GM19238 (cell line): ENCODE data around the gene RARA.

ENCODE experiments used
- DNase-seq: peaks from one replicate; pipeline ENCODE4 v3.0.0; 2011; ENCODE audit warnings: low spot score; ENCODE audit not compliant: insufficient read length

The RARA gene

DNA sequence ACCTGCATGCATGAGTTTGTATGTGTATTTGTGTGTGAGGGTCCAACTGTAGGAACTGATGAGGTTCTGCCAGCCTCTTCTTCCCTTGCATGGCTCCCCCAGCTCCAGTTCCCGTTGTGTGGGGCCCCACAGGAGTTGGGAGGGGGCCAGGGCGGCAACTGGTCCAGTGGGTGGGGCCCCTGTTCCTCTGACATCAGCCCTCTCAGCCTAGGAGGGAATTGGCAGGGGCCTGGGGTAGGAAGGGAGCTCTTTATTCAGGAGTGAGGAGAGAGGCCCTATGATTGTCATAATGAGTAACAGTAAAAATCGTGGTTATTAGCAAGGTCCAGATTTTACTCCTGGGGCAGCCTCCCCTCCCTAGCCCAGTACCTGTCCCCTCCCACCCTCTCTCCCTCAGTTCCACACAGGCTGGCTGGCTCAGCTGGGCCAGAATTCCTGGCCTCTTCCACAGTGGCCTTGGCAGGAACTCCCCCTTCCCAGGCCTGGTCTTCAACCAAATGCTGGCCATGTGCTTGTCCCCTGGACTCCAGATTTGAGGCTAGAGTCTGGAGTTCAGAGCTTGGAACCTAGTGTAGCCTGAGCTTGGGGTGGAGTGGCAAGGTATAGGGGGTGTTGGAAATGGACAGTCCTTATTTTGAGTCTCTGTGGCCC, 18.9 kb downstream of the RARA start:
- no peak for DNase-seq

DNA sequence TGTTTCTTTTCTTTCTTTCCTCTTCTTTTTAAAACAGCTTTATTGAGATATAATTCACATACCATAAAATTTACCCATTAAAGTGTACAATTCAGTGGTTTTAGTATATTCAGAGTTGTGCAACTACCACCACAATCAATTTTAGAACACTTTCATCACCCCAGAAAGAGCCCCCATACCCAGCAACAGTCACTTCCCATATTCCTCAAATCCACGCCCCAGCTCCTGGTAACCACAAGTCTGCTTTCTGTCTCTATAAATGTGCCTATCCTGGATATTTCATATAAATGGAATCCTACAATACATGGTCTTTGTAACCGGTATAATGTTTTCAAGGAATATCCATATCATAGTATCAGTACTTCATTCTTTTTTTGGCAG, 19.4 kb downstream of the RARA start:
- no peak for DNase-seq

GRCh38 chr17:40329839-40330794, 21.1 kb downstream of the RARA start:
- DNase-seq = no peak

DNA sequence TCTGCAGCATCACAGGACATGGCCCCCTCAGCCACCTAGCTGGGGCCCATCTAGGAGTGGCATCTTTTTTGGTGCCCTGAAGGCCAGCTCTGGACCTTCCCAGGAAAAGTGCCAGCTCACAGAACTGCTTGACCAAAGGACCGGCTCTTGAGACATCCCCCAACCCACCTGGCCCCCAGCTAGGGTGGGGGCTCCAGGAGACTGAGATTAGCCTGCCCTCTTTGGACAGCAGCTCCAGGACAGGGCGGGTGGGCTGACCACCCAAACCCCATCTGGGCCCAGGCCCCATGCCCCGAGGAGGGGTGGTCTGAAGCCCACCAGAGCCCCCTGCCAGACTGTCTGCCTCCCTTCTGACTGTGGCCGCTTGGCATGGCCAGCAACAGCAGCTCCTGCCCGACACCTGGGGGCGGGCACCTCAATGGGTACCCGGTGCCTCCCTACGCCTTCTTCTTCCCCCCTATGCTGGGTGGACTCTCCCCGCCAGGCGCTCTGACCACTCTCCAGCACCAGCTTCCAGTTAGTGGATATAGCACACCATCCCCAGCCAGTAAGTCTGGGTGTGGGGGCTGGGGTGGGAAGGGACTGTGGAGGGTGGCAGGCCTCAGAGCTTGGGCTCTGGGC, 22.0 kb downstream of the RARA start:
- no peak for DNase-seq

DNA sequence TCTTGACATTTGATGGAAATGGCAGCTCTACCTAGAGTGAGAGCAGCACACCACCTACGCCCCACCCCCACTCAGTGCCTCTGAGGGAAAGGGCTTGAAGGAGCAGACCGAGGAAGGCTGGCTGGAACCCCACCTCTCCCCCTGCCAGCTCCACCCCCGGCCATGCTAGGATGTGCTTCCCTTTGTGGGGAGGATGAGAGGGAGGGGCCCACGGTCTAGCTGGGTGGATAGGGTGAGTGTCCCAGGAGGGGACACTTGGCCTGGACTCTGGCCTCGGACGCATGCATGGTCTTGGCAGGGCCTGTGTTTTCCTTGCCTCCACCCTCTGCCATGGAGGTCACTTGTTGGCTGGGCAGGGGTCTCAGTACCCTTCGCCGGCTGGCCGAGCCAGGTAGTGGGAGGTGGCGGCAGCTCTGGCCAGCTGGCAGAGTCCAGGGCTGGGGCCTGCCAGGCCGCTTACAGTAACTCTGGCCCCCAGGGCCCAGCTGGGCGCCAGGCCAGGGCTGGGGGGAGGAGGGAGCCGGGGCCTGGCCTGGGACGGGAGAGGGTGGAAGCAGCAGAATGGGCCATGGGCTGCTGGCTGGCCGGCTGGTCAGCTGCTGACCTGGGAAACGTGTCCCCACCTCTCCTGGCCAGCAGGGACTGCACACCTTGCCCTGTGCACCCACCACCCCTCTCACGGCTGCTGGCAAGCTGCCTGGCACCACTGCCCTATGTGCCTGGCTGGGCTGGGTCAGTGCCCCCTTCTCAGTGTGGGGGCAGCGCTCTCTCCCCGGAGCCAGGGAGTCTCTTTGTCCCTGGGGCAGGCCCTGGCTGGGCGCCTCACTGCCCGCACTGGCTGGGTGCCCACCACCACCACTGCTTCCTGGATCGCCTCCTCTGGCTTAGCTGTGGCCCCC, 23.0 kb downstream of the RARA start:
- DNase-seq = no peak

GRCh38 chr17:40333781-40334448, 24.9 kb downstream of the RARA start:
- no peak for DNase-seq

DNA sequence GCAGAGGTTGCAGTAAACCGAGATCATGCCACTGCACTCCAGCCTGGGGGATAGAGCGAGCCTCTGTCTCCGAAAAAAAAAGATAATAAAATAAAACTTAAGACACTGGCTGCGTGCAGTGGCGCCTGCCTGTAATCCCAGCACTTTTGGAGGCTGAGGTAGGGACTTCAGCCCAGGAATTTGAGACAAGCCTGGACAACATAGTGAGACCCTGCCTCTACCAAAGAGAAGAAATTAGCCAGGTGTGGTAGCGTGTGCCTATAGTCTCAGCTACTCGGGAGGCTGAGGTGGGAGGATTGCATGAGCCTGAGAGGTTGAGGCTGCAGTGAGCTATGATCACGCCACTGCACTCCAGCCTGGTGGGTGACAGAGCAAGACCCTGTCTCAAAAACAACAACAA, 26.6 kb downstream of the RARA start:
- no peak for DNase-seq

DNA sequence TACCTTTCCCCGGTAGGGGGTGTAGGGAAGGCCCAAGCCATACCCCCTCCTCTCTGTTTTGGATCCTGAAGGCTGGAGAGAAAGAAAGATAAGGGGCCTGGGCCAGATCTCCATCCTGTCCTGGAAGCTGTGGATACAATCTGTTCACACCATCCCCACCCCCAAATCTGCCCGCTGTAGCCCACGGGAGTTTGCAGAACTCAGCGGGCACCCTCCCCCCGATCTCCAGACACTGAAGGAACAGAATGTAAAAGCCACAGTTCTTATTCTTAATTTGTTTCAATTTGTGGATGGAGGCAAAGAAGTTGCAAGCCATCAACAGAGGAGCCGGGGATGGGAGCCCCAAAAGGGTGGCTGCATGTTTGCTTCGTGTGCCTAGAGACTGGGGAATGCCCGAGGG, 28.4 kb downstream of the RARA start:
- DNase-seq = no peak

DNA sequence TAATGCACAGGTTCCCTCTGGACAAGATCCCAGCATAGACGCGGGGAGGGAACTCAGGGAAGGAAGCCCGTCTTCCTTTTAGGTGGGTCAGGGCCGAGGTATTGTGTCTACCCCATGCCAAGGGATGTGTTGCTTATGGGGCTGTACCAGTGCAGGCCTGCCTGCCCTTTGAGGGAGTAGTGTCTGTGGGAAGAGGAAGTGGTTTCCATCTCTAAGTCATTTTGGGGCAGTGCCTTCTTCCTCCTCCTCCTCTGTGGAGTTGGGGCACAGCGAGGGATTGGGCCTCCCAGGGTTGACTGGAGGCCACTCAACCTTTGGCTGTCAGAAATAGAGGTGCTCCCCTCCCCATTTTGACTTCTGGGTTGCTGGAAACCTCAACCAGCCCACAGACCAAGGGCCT, 29.1 kb downstream of the RARA start:
- no peak for DNase-seq

DNA sequence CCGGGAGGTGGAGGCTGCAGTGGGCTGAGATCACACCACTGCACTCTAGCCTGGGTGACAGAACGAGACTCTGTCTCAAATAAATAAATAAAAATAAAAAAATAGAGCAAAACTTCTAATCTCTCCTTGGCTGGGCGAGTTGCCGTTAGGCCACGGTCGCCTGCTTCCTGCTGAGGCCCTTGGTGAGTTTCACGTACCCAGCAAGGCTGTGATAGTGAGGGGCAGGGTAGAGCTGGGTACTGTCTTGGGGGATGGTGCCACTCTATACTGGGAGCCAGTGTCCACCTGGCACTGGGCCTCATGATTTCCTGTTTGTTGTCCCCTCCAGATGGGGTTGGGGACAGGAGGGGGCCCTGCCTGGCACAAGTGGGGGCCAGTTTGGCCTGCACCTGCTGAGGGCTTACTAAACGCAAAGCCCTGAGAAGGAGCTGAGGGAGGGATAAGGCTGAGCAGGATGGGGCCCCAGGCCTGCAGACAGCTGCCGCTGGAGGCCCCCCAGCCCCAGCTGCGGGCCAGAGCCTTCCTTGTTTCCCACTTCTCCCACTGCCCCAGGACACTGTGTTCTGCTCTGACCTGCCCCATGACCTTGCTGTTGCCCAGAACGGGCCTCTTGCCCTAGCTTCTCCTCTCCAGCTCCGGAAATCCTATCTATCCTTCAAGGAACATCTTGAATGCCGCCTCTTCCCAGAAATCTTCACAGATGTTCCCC, 30.1 kb downstream of the RARA start:
- no peak for DNase-seq

GRCh38 chr17:40340327-40340726, 31.3 kb downstream of the RARA start:
- no peak for DNase-seq

DNA sequence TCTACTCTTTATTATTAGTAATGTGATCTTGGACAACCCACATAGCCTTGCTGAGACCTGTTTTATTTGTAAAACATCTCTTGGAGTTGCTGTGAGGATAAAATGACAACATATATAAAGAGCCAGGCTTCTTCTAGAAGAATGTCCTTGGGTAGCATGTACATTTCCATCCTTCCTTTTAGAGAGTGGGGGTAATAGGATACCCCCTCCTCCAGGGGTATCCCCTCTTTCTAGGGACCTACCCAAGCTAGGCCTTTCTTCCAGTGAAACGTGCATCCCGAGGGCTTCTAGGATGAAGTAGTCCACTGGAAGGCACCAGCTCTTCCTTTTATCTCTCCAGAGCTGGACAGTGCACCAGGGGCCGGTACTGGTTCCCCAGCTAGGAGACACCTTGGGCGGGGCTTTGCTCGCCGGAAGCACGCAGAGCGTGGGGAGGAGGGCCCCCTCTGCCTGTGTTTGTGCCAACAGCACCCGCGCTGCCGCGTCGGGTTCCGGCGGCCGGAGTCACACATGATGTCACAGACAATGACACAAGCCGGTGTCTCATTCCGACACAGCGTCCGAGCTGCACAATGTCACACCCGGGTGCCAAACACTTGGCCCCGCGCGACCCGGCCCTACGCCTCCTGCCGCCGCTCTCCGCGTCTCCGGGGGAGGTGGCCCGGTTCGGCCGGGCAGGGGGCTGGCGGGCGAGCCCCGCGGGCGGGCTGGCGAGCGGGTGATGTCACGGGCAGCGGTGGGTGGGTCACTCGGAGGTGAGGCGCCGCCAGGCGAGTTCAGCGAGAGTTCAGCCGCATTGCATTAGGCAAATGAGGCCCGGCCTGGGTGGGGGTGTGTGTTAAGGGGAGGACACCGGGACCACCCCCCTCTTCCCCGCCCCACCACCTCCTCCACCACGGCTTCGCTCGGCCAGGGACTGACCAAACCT, 32.2 kb downstream of the RARA start:
- peak; percentile 81 for DNase-seq

DNA sequence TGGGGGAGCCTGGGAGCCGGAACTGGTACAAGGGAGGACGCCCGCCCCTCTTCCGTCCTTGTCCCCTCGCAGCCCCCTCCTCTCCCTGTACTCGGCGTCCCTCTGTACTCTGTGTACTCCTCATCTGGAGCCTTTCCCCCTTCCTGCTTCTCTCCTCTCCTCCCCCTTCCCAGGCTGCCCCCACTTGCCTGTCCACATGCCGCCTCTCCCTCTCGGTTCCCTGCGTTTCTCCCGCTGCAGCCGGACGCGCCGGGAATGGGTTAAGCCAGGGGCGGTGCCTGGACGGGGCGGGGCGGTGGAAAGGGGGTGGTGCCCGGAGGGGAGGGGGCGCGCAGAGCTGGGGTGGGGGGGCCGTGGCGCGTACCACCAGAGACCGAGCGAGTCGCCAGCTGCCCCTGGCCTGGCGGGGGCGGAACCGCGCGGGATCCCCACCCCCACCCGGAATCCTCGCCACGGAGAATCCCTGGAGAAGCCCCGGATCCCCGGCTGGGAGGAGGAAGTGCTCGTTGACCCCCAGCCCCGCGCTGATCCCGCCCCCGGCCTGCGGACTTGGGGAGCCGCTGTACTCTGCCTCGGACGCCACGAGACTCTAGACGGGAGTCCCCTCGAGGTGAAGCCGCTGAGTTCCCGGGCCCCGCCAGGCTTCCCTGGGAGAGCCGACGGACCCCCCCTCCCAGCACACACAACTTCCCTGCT, 33.0 kb downstream of the RARA start:
- DNase-seq = no peak

GRCh38 chr17:40342504-40343218, 33.7 kb downstream of the RARA start:
- no peak for DNase-seq

DNA sequence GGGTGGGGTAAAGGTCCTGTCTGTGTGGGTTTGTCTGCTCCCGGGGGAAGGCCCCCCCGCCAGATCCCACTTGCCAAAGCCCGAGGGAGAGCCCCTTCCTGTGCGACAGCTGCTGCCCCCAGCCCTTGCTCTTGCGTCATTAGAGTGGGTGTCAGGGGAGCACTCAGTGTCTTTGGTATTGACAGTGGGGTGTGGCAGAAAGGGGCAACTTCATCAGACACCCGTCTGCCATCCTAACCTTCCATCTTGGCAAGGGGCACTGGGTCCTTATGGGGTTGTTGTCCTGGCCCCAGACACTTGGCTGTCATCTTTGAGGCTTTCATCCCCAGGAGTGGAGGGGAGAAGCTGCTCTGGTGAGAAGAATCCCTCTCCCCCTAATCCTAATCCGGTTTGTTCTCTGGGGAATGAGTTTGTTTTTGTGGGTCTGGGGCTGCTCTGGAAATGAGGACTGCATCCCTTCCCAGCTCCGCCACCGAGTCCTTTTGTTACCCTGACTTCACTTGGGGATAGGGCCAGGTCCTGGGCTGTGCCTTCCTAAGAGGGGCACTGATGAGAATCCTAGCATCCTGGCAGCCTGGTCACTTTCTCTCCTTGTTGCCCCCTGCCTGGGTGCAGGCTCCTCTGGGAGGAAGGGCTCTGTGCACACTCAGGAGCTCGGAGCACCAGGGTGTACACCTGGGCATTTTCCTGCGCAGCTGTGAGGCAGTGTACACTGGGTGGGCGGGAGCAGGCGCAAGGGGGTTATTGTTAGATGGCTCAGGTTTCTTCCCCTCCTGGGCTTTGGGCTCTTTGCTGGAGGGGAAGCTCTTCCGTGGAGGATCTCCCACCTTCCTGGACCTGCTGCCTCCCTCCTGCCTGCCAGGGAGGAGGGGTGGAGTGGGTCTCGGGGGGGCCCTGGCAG, 34.5 kb downstream of the RARA start:
- no peak for DNase-seq

DNA sequence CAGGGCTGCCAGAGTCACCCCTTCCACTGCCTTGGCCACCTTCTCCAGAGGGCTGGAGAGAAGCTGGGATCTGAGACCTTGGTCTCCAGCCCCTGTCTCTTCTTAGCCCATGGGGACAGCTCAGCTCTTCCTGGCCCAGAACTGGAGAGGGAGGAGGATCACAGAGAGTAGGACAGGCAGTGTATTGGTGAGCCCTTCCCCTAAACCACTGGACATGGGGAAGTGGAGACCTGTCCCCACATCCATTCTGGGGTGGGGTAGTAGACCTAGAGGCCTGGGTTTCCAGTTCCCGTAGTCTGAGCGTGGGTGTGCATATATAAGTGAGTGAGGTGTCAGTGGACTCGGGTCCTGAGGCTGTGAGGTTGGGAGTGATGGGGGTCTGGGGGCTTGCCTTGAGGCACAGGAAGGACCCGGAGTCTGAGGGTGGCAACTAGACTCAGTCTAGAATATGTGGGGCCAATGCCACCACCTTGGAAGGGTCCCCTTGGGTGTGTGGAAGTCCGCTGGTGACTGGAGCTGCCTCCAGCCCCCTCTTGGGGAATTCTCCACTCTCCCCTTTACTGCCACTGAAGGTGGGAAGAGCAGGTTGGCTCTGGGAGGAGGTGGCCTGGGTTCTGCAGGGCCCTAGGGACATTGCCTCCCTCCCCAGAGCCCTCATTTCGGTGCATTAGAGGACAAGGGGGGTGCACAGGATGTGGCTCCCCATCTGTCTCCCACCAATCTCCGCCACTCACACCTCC, 35.6 kb downstream of the RARA start:
- no peak for DNase-seq
